Right lobe of liver (tissue), 4 donors: ENCODE data around the gene SYPL2.

Source experiments
- POLR2A ChIP-seq: fragments of 450-650 bp; IDR thresholded peaks from one replicate; pipeline ENCODE4 v1.6.1; 2017; ENCODE audit warnings: antibody characterized with exemption, mild to moderate bottlenecking
- TF ChIP-seq, protein P1 (sequence below), 4 donors: fragments of 200-600 bp in 3 of 4; fragments of 450-650 bp in 1 of 4; IDR thresholded peaks; one replicate each; pipeline versions ENCODE4 v1.5.1 to v1.8.0; 2016 to 2022; ENCODE audit warnings: antibody characterized with exemption in 4 of 4, mild to moderate bottlenecking in 2 of 4
- donor health status: DM: no; HTN: no; CAD: no.
- donor health status: DM: no; HTN: no; CAD: no.
- donor health status: DM: no; HTN: yes; CAD: no.

DNA sequence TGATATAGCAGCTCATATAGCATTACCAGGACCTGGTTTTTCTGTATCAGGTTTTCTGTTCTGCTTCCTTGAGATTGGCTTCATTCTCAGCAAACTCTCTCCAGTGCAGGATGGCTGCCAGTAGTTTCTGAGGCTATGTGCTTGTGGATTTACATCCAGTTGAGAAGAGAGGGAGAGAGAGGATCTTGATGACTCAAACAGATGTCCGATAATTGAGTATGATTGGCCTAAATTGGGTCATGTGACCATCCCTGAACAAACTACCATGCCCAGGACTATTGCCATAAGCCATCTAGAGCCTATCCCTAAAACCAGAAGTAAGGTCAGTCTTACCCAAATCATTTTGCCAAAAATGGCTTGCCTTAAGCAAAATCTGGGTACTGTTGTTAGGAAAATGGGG lies 22.0 kb upstream of the SYPL2 start:
- TF ChIP-seq, protein P1, sequence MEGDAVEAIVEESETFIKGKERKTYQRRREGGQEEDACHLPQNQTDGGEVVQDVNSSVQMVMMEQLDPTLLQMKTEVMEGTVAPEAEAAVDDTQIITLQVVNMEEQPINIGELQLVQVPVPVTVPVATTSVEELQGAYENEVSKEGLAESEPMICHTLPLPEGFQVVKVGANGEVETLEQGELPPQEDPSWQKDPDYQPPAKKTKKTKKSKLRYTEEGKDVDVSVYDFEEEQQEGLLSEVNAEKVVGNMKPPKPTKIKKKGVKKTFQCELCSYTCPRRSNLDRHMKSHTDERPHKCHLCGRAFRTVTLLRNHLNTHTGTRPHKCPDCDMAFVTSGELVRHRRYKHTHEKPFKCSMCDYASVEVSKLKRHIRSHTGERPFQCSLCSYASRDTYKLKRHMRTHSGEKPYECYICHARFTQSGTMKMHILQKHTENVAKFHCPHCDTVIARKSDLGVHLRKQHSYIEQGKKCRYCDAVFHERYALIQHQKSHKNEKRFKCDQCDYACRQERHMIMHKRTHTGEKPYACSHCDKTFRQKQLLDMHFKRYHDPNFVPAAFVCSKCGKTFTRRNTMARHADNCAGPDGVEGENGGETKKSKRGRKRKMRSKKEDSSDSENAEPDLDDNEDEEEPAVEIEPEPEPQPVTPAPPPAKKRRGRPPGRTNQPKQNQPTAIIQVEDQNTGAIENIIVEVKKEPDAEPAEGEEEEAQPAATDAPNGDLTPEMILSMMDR (IDR thresholded peaks at IDR 0.05): no peak
- no peak for TF ChIP-seq POLR2A
